H1 (cell line): ENCODE data around the gene TNC.

Experiments used
- CHD2 ChIP-seq: IDR thresholded peaks from 2 replicates; pipeline ENCODE4 v1.6.1; 2012; ENCODE audit warnings: low read length, improper control_type of control experiment
- JUN ChIP-seq: IDR thresholded peaks from 2 replicates; pipeline ENCODE4 v1.6.1; 2011; ENCODE audit warnings: low read depth, mild to moderate bottlenecking, improper control_type of control experiment, low read length
- POLR2A ChIP-seq, 2 experiments: IDR thresholded peaks; 1 replicate in 1 of 2; 2 replicates in 1 of 2; pipeline ENCODE4 v1.6.1; 2011; ENCODE audit warnings: low read depth in 2 of 2, low read length in 2 of 2, mild to moderate bottlenecking in 2 of 2; ENCODE audit errors: control extremely low read depth in 1 of 2
- POLR2AphosphoS5 ChIP-seq: IDR thresholded peaks from 2 replicates; pipeline ENCODE4 v1.6.1; 2011; ENCODE audit warnings: low read depth, low read length
- SIN3A ChIP-seq, 2 experiments: IDR thresholded peaks in 1 of 2; conservative IDR thresholded peaks in 1 of 2; 2 replicates each; pipeline ENCODE4 v1.6.1; 2011 to 2012; ENCODE audit warnings: low read length in 2 of 2, improper control_type of control experiment in 1 of 2, low read depth in 1 of 2, mild to moderate bottlenecking in 1 of 2
- SIX5 ChIP-seq: IDR thresholded peaks from 2 replicates; pipeline ENCODE4 v1.6.1; 2011; ENCODE audit warnings: mild to moderate bottlenecking, low read depth, low read length

DNA sequence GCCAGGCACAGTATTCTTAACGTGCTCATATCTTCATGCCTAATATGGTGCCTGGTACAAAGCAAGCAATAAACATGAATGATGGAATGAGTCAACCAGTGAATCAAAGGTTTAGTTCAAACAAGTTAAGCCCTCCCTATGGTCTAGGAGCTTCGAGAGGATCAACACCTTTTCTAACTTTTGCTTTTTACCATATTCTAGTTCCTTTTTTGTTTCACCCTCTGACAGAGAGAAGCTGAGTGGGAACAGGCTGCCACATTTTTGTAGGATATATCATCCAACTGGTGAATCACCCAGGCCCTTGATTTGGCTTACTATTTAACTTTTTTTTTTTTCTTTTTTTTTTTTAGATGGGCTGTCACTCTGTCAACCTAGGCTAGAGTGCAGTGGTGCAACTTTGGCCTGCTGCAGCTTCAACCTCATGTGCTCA, 39.3 kb upstream of the TNC start:
- TF ChIP-seq JUN: no peak
- TF ChIP-seq SIX5: no peak
- TF ChIP-seq POLR2A (IDR thresholded peaks at IDR 0.05; ENCODE audit: control extremely low read depth in 1 of 2, low read depth in 2 of 2, low read length in 2 of 2): no peak
- no peak for TF ChIP-seq CHD2
- TF ChIP-seq SIN3A (conservative IDR thresholded peaks at IDR 0.05 in 1 of 2, IDR thresholded peaks at IDR 0.05 in 1 of 2; ENCODE audit: low read depth in 1 of 2, low read length in 2 of 2): no peak
- no peak for TF ChIP-seq POLR2AphosphoS5
